Measurements from ENCODE around the gene PCCA.

The PCCA gene

GRCh38 chr13:100480676-100481075 is 391.8 kb downstream of the PCCA start:
- TF ChIP-seq CTCF (IDR thresholded peaks at IDR 0.05; ENCODE audit: low read depth, low read length, missing control alignments), result no peak
- no peak overlapping the region for H3K27ac ChIP-seq
- no peak for DNase-seq
- no peaks in the 10 kb centered on the region for H3K27me3 ChIP-seq (replicated peaks)
- in situ Hi-C loops (cut with HindIII; ENCODE audit: low pct_ligation_motif_present, low sequenced_read_pairs), result no loop called here
- no peaks in the 10 kb centered on the region for H3K36me3 ChIP-seq (replicated peaks)
- H3K4me3 ChIP-seq (ENCODE audit: low read depth, low read length), result no peak overlapping the region

- H3K27me3 ChIP-seq (replicated peaks), result no peaks in the 10 kb centered on the region
- in situ Hi-C loops (cut with HindIII; ENCODE audit: low pct_ligation_motif_present, low sequenced_read_pairs), result no loop called here
- H3K27ac ChIP-seq, result no peak overlapping the region
- DNase-seq, result no peak
- no peak overlapping the region for H3K4me3 ChIP-seq (ENCODE audit: low read depth, low read length)
- TF ChIP-seq CTCF (IDR thresholded peaks at IDR 0.05; ENCODE audit: low read depth, low read length, missing control alignments), result no peak
- no peaks in the 10 kb centered on the region for H3K36me3 ChIP-seq (replicated peaks)
Observed at GRCh38 chr13:100483139-100483538, 394.2 kb downstream of the PCCA start.

GRCh38 chr13:100483841-100484381 is 395.0 kb downstream of the PCCA start:
- no peaks in the 10 kb centered on the region for H3K27me3 ChIP-seq (replicated peaks)
- no peak for TF ChIP-seq CTCF (IDR thresholded peaks at IDR 0.05; ENCODE audit: low read depth, low read length, missing control alignments)
- H3K4me3 ChIP-seq (ENCODE audit: low read depth, low read length), result no peak overlapping the region
- DNase-seq, result no peak
- in situ Hi-C loops (cut with HindIII; ENCODE audit: low pct_ligation_motif_present, low sequenced_read_pairs), result no loop called here
- no peak overlapping the region for H3K27ac ChIP-seq
- H3K36me3 ChIP-seq (replicated peaks), result no peaks in the 10 kb centered on the region

DNA sequence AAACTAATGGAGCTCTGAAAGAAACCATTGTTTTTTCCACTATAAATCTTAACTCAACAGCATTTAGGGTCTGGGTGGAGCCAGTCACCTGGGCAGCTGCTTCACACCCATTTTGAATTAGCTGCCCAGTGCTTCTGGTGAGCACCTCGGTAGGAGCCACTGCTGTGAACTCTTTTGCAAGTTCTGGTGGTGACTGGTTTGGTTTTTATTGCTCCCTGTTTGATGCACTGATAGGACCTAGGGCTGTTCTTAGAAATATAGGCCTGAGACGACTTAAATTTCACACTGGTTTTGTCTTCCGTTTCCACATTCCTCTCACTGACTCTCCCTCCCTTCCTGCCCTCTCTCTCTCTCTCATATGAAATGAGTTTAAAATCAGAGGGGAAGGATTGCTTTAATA is 395.8 kb downstream of the PCCA start:
- no peak for DNase-seq
- in situ Hi-C loops (cut with HindIII; ENCODE audit: low pct_ligation_motif_present, low sequenced_read_pairs), result no loop called here
- no peak overlapping the region for H3K27ac ChIP-seq
- TF ChIP-seq CTCF (IDR thresholded peaks at IDR 0.05; ENCODE audit: low read depth, low read length, missing control alignments), result no peak
- H3K4me3 ChIP-seq (ENCODE audit: low read depth, low read length), result no peak overlapping the region
- H3K36me3 ChIP-seq (replicated peaks), result no peaks in the 10 kb centered on the region
- H3K27me3 ChIP-seq (replicated peaks), result no peaks in the 10 kb centered on the region

GRCh38 chr13:100485265-100485664 is 396.4 kb downstream of the PCCA start:
- TF ChIP-seq CTCF (IDR thresholded peaks at IDR 0.05; ENCODE audit: low read depth, low read length, missing control alignments), result no peak
- in situ Hi-C loops (cut with HindIII; ENCODE audit: low pct_ligation_motif_present, low sequenced_read_pairs), result no loop called here

DNA sequence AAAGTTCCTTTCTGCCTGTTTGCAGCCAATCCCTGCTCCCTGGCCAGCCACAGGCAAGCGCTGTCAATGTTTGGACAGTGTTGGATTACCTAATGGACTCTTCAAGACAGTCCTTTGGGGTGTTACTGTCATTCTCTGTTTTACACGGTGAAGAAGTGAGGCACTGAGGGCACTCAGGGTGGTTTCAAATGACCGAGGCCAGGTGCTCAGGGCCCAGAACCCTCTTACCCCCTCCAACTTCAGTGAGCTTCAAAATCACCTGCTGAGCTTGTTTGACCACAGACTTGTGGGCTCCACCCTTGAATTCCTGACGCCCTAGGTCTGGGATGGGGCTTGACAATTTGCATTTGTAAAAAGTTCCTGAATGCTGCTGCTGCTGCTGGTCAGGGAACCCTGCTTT is 401.8 kb downstream of the PCCA start:
- no peak for TF ChIP-seq CTCF (IDR thresholded peaks at IDR 0.05; ENCODE audit: low read depth, low read length, missing control alignments)
- no peaks in the 10 kb centered on the region for H3K36me3 ChIP-seq (replicated peaks)
- H3K27ac ChIP-seq, result no peak overlapping the region
- H3K27me3 ChIP-seq (replicated peaks), result no peaks in the 10 kb centered on the region
- H3K4me3 ChIP-seq (ENCODE audit: low read depth, low read length), result no peak overlapping the region
- in situ Hi-C loops (cut with HindIII; ENCODE audit: low pct_ligation_motif_present, low sequenced_read_pairs), result no loop called here
- DNase-seq, result no peak

More at GRCh38 chr13:100485265-100485664, 396.4 kb downstream of the PCCA start:
- no peak overlapping the region for H3K27ac ChIP-seq
- H3K36me3 ChIP-seq (replicated peaks), result no peaks in the 10 kb centered on the region
- DNase-seq, result no peak
- no peaks in the 10 kb centered on the region for H3K27me3 ChIP-seq (replicated peaks)
- H3K4me3 ChIP-seq (ENCODE audit: low read depth, low read length), result no peak overlapping the region

All from brain microvascular endothelial cell (primary cell).